ENCODE results near the gene COMMD2.

DNA sequence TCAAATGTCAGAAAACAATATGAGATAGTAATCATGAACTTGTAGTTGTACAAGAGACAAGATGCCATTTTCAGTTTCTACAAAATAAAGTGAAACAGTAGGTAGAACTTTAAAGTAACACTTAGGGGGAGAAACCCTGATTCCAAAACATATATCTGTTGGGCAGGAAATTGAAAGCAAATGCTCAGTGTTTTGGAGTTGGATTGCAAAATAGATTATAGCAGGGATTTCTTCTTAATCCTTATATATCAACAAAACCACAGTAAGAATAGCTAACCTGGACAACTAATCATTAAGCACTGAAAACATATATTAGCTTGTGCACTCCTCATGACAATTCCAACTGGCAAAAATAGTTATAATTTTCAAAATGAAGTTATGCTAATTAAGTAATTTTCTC is 46.9 kb downstream of the COMMD2 start:
- TF ChIP-seq CTCF (IDR thresholded peaks at IDR 0.05) (no peak), POLR2AphosphoS5 (IDR thresholded peaks at IDR 0.05) (no peak), POLR2A (IDR thresholded peaks at IDR 0.05) (no peak), EP300 (IDR thresholded peaks at IDR 0.05) (no peak)
